ENCODE data around the gene CDC73. TPM values are rescaled to one million over a fixed set of nuclear protein-coding genes. Genes with fewer than 3 reads are reported as not detected.

The CDC73 gene
- total and polyA plus RNA-seq, 2 of the 13 experiments (the other 11 are each of a cell fraction or from before 2014, with no cell fraction given), result 20.2 to 26.3 TPM

- TF ChIP-seq ARID4A (CRISPR knock-in tag; IDR thresholded peaks at IDR 0.05; ENCODE audit: borderline replicate concordance) (no peak), ZGPAT (CRISPR knock-in tag; IDR thresholded peaks at IDR 0.05) (no peak)
These were observed 100.3 kb downstream of the CDC73 start (continued) for GRCh38 chr1:193222056-193222615.

- POLR2A ChIA-PET, result no interaction called here
- 98% methylated on average over 3 of the region's 3 CpGs for WGBS (ENCODE audit: low lambda C conversion rate)
- Histone ChIP-seq H3K36me3 (replicated peaks in 1 of 2; ENCODE audit: control insufficient read depth in 1 of 2, insufficient read depth in 2 of 2, low read length in 2 of 2) (peaks cover 2 to 7% of the 10 kb centered on the region in 2 experiments; a peak in 3 of 5 replicates), H3K27ac (ENCODE audit: extremely low read length, insufficient read depth, low read length) (no peak overlapping the region), H3K4me1 (ENCODE audit: insufficient read depth, low read length) (no peaks in the 10 kb centered on the region), H4K20me1 (ENCODE audit: insufficient read depth, low read length) (no peaks in the 10 kb centered on the region), H3K27me3 (ENCODE audit: control insufficient read depth in 1 of 2, insufficient read depth in 2 of 2, low read length in 2 of 2) (no peaks in the 10 kb centered on the region), H3K9me3 (ENCODE audit: low read length) (no peaks in the 10 kb centered on the region), H3K4me2 (ENCODE audit: low read depth, low read length) (no peak overlapping the region), H3K79me2 (ENCODE audit: insufficient read depth, low read length) (no peaks in the 10 kb centered on the region), H3K9ac (ENCODE audit: insufficient read depth, low read depth, low read length) (no peak overlapping the region), H2AFZ (ENCODE audit: low read length) (no peak overlapping the region), H3K4me3 (replicated peaks in 1 of 3; ENCODE audit: insufficient read depth in 1 of 3, low read depth in 2 of 3, low read length in 3 of 3) (no peak overlapping the region)
- DNase-seq (ENCODE audit: low spot score) (no peak), ATAC-seq (no peak), FAIRE-seq (no peak)
- in situ Hi-C loops (cut with HindIII; ENCODE audit: extremely low pct_ligation_motif_present, low pct_unique_long_range_greater_than_20kb), result no loop called here
- intact Hi-C loops (cut with micrococcal nuclease; ENCODE audit: unreplicated experiment), result no loop called here
- no TSS peak for BruUV-seq (replicated peaks)
- CTCF ChIA-PET (ENCODE audit: low intra/inter-chr PET ratio, low total read pairs), result no interaction called here
- TF ChIP-seq PHF5A (CRISPR knock-in tag; IDR thresholded peaks at IDR 0.05; ENCODE audit: low read depth, unreplicated experiment), result no peak
- no peak for TF ChIP-seq THYN1 (CRISPR knock-in tag; IDR thresholded peaks at IDR 0.05; ENCODE audit: borderline replicate concordance, low read depth)
- TF ChIP-seq ZNF367 (CRISPR knock-in tag; IDR thresholded peaks at IDR 0.05; ENCODE audit: borderline replicate concordance), result no peak
- no peak for TF ChIP-seq MIXL1 (CRISPR knock-in tag; IDR thresholded peaks at IDR 0.05)
- no peak for TF ChIP-seq SOX13 (IDR thresholded peaks at IDR 0.05)
- no peak for TF ChIP-seq SOX13 (CRISPR knock-in tag; conservative IDR thresholded peaks at IDR 0.05 in 1 of 2, IDR thresholded peaks at IDR 0.05 in 1 of 2)
- TF ChIP-seq ZNF124 (CRISPR knock-in tag; IDR thresholded peaks at IDR 0.05), result no peak
- no peak for TF ChIP-seq RXRA (CRISPR knock-in tag; IDR thresholded peaks at IDR 0.05)
- TF ChIP-seq GRHL1 (CRISPR knock-in tag; conservative IDR thresholded peaks at IDR 0.05), result no peak
- no peak for TF ChIP-seq ZNF670 (CRISPR knock-in tag; IDR thresholded peaks at IDR 0.05; ENCODE audit: borderline replicate concordance)
- TF ChIP-seq CSRNP1 (CRISPR knock-in tag; IDR thresholded peaks at IDR 0.05), result no peak
These were observed 107.3 kb downstream of the CDC73 start for GRCh38 chr1:193229136-193229535.

All from HepG2 (cell line).